Sigmoid colon (tissue), 4 donors: ENCODE measurements around the gene NSMCE3.

ENCODE experiments used
- CTCF ChIP-seq, 4 experiments: fragments of 450-650 bp in 3 of 4; fragments of 200-600 bp in 1 of 4; IDR thresholded peaks; one replicate each; pipeline ENCODE4 v1.5.1; 2016 to 2019; ENCODE audit warnings: antibody characterized with exemption in 4 of 4, mild to moderate bottlenecking in 3 of 4, moderate library complexity in 2 of 4
- EP300 ChIP-seq, 4 donors: sonication (generic); formaldehyde crosslinking; IDR thresholded peaks; one replicate each; pipeline ENCODE4 v1.6.1; 2017; ENCODE audit warnings: antibody characterized with exemption in 4 of 4
- POLR2A ChIP-seq, 2 donors: fragments of 450-650 bp; IDR thresholded peaks; one replicate each; pipeline ENCODE4 v1.6.1; 2016; ENCODE audit warnings: antibody characterized with exemption in 2 of 2, mild to moderate bottlenecking in 2 of 2, moderate library complexity in 2 of 2
- POLR2AphosphoS5 ChIP-seq, 4 donors: sonication (generic); formaldehyde crosslinking; IDR thresholded peaks; one replicate each; pipeline ENCODE4 v1.6.1; 2017; ENCODE audit warnings: antibody characterized with exemption in 4 of 4

GRCh38 chr15:29239395-29239794, 30.2 kb downstream of the NSMCE3 start:
- no peak for TF ChIP-seq CTCF (IDR thresholded peaks at IDR 0.05)
- no peak for TF ChIP-seq POLR2A (IDR thresholded peaks at IDR 0.05)
- TF ChIP-seq POLR2AphosphoS5 (IDR thresholded peaks at IDR 0.05): no peak
- no peak for TF ChIP-seq EP300 (IDR thresholded peaks at IDR 0.05)
